GM12874 (cell line): ENCODE data around the gene LEMD2.
A peak's percentile ranks its signal among the peaks of the same experiment; 100 is the strongest.

Source experiments
- CTCF ChIP-seq: IDR thresholded peaks from 2 replicates; pipeline ENCODE4 v1.5.1; 2011; ENCODE audit warnings: low read depth, mild to moderate bottlenecking, control low read depth, low read length, moderate library complexity; ENCODE audit not compliant: insufficient read depth

Gene LEMD2

GRCh38 chr6:33822575-33823395 lies 33.9 kb upstream of the LEMD2 start:
- TF ChIP-seq CTCF: 0 out of 2 replicates have a peak, but pooled peaks have one; percentile 16

- TF ChIP-seq CTCF: no peak
Measured at GRCh38 chr6:33820784-33821520, 32.0 kb upstream of the LEMD2 start.

GRCh38 chr6:33820243-33820642 lies 31.3 kb upstream of the LEMD2 start:
- TF ChIP-seq CTCF: no peak

GRCh38 chr6:33819021-33819420 lies 30.1 kb upstream of the LEMD2 start:
- no peak for TF ChIP-seq CTCF

GRCh38 chr6:33818293-33818692 lies 29.4 kb upstream of the LEMD2 start:
- TF ChIP-seq CTCF: no peak

- no peak for TF ChIP-seq CTCF
Measured at GRCh38 chr6:33817489-33817888, 28.6 kb upstream of the LEMD2 start.

GRCh38 chr6:33816911-33817310 lies 28.0 kb upstream of the LEMD2 start:
- no peak for TF ChIP-seq CTCF
